Measurements from ENCODE around the gene PFN4.
"Not testable (repeated sequence)": the region's sequence is repeated elsewhere in the genome, so short reads cannot be mapped to it uniquely, and the experiment has no call there.

PFN4 gene, protein sequence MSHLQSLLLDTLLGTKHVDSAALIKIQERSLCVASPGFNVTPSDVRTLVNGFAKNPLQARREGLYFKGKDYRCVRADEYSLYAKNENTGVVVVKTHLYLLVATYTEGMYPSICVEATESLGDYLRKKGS

DNA sequence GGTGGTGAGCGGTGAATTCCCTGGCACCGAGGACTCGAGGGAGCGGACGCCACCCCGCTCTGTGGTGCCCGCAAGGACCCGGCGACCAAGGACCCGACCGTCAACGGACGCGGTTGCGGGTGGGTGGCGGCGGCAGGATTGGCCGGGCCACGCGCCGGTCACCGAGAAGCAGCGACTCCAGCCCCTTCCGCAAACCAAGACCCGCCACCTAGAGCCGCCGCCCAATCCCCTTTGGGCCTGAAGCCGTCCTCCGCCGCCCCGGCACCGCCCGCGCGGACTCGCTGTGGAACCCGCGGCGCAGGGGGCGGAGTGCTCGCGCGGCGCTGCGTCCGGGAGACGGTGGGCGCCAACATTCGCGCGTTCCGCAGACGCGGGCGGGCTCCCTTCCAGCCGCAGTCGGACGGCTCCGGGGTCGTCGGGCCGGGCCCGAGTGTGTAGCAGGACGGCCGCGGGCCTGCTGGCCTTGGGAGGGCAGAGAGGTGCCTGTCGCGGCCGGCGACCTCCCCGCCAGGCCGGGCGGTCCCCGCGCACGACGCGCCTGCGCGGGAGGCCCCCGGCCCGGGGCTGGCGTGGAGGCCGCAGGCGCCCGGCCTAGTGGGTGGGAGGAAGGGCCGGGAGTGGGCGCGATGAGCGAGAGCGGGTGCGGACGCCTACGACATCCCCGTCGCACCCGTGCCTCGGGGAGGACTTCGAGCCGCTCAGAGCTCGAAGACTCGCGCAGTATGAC, at the start of gene PFN4, which contains the start of gene FAM228B:
Gene PFN4 (minus strand): TSS at position 140 of the 727 bp plus-strand sequence. CDS start 799 bp downstream, outside the sequence.
Gene FAM228B (plus strand): TSS at position 275 of the 727 bp plus-strand sequence. CDS start 893 bp downstream, outside the sequence.
- DNase-seq: peak; percentile 92

DNA sequence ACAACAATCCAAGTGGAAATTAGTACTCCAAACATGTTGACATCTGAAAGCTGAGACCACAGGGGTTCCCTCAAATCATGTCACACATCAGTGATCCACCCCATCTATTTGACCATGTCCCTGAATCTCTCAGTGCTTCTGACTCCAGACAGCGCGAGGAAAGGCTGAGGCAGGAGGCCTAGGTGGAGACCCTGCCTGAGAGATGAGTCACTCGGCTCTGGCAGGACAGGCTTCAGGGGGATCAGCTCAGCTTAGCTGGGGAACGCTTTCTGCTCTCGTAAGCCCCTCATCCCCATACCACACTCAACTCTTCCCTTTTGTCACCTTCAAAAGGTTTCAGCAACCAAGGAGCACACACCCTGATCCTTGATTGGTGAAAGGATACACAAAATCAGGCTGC, 45.9 kb upstream of the PFN4 start:
- no peak for DNase-seq

DNA sequence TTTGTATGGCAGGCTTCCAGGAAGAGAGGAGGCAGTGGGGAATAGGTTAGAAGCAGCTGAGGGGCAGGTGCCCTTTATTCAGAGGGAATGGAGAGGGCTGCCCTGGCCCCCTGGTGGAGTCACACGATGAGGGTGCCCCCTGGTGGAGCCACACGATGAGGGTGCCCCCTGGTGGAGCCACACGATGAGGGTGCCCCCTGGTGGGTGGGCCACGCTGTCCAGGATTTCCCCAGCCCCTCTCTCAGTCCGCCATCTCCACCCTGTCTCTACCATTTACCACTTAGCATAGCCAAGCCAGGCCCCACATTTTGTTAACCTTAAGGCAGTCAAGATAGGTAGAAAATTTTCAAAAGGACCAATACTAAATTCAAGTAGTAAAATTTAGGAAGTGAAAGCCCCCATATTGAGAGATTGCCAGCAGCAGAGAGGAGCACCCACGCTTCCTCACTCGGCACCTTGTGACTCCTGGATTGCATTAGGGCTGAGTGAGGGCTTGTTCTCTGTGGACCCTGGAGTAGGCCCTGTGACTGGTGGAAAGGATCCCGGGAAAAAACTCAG, 41.4 kb upstream of the PFN4 start:
- no peak for DNase-seq

DNA sequence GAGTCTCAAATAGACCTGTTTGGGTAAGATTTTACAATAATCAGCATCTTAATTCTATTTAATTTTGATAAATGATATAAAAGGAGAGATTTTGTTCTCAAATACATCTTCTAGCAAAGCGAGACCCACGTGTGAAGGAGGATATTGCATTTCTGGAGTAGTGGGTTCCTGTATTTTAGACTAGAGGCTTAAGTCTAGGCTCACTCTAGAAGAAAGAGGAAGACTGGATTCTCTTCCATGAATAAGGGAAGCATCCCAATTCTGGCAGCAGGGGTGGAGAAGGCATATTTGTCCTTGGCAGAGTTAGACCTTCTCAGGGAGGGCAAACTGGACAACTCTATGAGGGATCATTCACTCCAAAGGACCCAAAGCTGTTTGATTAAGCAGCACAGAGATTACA, 40.5 kb upstream of the PFN4 start:
- no peak for DNase-seq

DNA sequence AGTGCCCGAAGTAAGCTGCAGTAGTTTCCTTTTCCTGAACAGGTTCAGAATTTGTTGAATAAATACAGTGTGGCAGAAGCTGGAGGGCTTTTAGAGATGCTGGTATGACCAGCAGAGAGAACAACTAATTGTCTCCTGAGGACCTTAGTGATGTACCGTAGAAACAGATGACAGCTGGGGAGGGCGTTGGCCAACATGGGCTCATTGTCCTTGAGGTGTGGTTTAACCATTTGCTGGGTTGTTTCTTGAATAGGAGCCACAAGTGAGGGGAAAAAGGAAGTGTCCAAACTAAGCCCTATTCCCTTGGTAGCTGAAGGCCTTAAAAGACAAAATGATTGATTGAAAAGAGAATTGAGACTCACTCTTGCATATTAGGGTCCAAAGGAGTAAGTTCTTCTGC, 40.1 kb upstream of the PFN4 start:
- DNase-seq: no peak

DNA sequence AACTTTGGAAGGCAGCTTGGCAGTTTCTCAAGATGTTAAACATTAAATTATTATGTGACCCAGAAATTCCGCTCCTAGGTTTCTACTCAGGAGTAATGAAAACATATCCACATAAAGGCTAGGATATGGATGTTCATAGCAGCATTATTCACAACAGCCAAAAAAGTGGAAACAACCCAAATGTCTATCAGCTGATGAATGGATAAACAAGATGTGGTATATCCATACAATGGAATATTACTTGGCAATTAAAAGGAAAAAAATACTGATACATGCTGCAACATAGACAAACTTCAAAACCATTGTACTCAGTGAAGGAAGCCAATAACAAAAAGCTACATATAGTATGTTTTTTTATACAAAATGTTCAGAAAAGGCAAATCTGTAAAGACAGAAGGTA, 39.4 kb upstream of the PFN4 start:
- DNase-seq: no peak

DNA sequence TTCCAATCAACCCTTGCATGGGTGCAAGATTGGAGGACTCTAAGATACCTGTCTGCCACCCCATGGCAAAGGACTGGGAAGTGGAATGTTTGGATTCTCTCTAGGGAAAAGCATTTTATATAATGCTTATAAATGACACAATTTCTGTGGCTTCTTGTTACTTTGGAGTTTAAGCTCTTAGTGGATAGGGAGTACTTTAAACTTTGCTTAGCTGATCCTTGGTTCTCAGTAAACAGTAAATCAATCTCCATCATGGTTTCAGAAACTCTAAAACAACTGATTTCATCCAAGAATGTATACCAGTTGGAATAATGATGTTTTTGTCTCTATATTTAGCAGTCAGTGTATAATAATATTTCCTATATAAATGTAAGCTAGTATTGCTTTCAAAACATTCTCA, 37.6 kb upstream of the PFN4 start:
- DNase-seq: no peak

DNA sequence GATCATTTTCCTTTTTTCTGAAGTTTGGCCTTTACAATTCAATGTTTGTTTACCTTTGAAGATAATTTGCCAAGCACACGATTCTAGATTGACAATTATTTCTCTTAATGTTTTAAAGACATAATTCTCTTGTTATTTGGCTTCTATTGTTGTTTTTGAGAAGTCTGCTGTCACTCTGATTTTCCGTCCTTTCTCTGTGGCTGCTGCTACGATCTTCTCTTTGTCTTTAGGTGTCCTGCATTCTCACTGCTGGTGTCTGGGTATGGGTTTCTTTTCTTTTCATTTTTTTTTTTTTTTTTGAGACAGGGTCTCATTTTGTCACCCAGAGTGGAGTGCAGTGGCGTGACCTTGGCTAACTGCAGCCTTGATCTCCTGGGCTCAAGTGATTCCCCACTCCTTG, 36.6 kb upstream of the PFN4 start:
- DNase-seq: no peak

DNA sequence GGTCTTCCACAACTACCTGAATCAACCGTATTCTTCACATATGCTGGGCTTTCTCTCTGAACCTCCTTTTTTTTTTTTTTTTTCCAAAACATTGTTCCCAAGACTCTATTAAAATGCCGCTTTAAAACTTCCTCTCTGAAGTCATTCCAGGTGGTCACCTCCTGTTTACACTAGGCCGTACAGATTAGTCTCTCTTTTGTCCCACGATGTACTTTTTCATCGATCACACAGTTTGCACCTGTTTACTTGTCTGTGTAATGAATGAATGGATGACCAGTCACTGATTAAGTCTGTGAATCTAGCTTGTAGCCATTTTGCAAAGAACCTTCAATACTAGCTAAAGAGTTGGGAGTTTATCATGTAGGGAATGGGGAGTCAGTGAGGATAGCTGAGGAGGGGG, 35.0 kb upstream of the PFN4 start:
- DNase-seq: no peak

DNA sequence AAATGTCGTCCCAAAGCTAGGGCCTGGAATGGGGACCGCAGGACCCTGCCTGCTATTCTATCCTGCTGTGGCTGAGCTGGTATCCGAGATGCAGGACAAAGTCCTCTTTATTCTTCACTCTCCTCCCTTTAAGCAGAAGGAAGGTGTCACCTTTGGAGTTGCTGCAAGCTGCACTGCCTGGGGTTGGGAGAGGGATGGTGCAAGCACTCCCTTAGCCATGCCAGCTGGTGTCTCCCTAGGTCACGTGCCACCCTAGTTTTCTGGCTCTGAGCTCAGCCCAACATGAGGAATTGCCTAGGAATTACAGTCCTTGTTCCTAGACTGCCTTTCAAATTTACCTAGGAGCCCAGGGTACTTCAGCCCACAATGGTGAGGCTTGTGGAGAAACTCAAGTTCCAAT, 30.3 kb upstream of the PFN4 start:
- no peak for DNase-seq

DNA sequence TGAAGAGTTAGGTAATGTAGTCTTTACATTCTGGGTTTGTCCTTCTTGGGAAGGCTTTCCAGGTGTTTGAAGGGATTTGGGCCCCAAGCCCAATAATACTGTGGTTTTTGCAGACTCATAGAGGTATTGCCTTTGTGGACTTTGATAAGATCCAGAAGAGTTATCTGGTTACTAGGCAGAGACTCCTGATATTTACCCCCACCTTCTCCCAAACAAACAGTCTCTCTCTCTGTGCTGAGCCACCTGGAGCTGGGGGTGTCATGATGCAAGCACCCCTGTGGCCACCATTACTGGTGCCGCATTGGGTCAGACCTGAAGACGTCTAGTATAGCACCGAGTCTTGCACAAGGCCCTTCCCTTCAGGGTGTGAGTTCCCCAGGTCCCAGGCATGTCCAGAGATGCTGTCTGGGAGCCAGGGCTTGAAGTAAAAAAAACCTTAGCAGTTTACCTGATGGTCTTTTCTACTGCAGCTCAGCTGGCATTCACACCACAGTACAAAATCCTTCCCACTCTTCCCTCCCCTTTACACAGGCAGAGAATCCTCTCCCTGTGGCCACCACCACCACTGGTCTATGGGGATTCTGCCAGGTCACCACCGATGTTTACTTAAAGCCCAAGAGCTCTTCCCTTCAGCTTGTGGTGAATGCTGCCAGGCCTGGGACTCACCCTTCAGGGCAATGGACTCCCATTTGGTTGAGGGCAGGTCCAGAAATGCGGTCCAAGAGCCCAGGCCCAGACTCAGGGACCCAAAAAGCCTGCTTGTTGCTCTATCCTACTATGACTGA, 29.5 kb upstream of the PFN4 start:
- no peak for DNase-seq

DNA sequence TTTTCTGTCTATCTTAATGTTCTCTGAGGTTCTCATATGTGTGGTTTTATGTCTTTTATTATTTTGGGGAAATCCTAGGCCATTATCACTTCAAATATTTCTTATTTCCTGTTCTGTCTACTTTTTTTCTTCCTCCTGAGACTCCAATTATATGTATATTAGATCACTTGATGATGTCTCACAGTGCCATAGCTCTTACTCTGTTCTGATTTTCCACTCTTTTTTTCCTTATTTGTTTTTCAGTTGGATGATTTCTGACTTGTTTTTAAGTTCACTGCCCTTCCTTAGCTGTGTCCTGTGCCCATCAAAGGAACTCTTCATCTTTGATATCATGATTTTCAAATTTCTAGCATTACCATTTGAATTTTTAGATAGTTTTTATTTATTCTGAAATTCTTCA, 24.2 kb upstream of the PFN4 start:
- DNase-seq: peak; percentile 16

DNA sequence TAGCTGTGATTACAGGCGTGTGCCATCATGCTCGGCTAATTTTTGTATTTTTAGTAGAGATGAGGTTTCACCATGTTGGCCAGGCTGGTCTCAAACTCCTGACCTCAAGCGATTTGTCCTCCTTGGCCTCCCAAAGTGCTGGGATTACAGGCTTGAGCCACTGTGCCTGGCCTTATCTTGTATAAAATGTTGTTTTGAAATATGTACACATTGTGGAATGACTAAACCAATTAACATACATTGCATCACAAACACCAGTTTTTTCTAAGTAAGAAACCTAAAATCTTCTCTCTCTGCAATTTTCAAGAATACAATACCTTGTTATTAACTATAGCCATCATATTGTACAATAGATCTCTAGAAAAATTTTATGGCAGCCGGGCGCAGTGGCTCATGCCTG, 17.2 kb upstream of the PFN4 start:
- not testable (repeated sequence) for DNase-seq

DNA sequence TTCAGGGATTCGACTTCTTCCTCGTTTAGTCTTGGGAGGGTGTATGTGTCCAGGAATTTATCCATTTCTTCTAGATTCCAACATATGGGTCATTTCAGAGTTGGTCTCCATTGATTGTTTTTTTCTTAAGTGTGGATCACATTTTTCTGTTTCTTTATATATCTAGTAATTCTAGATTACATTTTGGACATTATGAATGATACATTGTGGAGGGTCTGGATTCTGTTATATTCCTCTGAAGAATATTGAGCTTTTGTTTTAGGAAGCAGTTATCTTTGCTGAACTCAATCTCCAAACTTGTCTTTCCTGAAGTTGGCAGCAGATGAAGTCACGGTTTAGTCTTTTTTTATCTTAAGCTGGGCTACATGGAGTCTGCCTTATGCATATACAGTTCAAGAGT, 9.4 kb upstream of the PFN4 start:
- no peak for DNase-seq

DNA sequence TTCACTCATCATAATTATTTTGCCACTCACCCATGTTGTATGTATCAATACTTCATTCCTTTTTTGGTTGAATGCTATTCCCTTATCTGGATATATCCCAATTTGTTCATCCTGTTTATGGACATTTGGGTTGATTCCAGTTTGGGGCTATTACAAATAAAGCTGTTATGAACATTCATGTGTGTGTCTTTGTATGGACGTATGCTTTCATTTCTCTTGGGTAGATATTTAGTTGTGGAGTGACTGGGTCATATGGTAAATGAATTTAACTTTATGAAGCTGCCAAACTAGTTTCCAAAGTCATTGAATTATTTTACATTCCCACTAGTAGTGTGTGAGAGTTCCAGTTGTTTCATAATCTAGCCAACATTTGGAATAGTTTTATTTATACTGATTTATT, 2.8 kb upstream of the PFN4 start:
- DNase-seq: no peak

DNA sequence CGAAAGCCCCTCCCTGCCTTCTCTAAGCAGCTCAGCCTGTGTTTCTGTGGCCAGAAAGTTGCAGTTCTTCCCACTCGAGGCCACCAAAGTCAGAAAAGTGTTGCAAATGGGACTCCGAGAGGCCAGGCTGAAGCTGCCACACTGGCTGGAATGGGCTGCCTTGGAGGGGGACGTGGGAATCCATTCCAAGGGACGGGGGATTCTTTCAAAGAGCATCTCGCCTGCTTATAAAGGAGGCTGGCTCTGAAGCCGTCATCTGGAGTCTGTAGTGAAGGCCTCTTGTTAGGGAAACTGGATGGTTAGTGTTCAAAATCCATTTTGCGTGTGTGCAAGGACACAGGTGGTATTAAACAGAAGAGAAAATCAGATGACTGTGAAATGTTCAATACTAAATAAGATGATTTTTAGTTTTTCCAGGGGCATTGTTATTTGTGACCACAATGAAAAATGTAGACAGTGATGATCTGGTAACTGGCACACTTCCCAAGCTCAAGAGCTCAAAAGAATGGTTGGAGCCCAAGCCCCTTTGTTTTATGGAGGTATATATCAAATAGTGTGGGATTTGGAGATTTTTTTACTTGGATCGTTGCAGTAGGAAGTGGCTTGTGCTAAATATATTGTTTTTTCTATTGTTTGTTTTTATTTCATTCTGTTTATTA, 917 bp upstream of the PFN4 start:
- DNase-seq: peak; percentile 91

DNA sequence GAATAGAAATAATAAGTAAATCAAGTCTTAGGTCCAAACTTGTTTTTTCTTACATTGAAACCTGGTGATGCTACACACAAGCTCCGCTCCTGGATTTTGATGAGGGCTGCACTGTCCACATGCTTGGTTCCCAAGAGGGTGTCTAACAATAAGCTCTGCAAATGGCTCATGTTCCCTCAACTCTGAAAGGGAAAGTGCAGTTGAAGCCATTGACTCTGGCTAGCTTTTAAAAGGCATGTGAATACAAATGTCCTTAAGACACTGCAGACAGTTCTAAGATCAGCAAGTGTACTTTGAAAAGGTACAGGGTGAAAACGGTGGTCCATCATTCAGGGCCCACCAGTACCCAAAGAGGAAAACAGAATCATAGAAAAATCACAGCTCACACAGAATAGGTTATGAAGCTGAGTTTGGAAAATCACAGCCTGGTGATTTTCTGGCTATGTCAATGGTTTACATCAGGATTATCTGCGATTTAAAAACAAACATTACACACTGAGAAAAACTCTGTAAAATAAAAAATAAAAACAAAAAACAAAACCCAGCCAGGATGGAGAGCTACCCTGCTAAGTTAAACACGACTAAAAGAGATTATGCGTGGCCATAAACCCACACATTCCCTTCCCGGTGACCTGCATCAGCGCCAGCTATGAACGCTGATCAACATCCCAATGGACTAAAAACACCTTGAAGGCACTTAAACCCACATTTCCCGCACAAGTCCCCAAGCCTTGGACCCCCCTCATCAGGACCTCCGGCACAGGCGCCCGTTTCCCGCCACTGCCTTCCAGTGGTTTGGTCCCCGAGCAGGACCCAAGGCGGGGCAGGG, 554 bp downstream of the PFN4 start:
- no peak for DNase-seq

DNA sequence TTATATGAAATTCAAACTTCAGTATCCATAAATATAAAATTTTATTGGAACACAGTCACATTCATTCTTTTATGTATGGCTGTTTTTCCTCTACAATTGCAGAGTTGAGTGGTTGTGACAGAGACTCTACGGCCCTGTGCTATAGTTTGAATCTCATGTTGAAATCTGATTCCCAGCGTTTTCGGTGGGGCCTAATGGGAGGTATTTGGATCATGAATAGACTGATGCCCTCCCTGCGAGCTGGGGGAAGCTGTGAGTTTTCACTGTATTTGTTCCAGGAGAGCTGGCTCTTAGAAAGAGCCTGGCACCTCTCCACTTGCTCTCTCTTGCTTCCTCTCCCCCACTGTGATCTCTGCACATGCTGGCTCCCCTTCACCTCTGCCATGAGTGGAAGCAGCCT, 1.7 kb downstream of the PFN4 start:
- DNase-seq: peak; percentile 39

DNA sequence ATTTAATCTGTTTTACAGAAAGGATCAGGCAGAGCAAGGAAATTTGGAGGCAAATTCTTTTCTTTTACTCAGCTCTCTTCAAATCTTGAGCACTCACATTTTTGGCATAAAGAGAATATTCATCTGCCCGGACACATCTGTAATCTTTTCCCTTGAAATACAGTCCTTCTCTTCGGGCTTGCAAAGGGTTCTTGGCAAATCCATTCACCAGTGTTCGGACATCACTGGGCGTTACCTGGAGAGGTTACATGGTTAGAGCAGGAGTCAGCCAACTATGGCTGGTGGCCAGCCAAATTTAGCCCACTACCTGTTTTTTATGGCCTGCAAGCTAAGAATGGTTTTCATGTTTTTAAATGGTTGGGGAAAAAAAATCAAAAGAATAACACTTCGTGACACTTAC, 2.1 kb downstream of the PFN4 start:
- DNase-seq: no peak

DNA sequence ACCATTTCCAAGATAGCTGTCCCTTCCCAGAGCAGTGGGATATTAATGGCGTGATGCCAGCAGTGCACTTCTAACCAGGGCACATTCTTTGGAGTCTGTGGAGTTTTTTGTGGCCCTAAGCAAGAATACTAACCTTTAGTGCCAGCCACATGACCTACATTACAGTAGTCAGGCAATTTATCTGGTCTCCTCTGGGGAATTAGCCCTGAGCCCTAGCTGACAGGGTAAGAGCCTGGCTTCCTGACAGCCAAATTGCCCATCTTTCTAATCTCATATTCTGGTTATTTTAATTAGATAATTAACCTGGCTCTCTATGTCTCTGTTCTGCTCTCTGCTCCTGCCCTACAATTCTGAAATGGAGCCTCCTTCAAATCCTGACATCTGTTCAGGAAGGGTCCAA, 5.2 kb downstream of the PFN4 start:
- DNase-seq: no peak

DNA sequence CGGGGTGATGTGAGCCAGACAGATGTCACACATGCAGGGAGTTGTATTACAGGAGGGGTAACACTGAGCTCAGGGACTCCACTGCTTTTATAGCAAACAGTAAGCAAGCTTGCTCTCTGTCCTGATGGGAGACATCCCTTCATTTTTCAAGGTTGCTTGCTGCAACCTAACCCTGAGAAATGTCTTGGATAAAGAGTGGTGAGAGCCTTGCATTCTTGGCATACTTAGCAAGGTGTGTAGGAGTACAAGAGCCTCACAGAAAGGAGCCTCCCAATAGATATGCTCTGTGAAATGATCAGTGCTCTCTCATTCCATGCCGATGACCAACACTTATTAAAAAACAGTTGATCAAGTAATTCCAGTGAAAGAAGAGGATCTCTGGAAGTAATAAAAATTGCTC, 8.1 kb downstream of the PFN4 start:
- no peak for DNase-seq

DNA sequence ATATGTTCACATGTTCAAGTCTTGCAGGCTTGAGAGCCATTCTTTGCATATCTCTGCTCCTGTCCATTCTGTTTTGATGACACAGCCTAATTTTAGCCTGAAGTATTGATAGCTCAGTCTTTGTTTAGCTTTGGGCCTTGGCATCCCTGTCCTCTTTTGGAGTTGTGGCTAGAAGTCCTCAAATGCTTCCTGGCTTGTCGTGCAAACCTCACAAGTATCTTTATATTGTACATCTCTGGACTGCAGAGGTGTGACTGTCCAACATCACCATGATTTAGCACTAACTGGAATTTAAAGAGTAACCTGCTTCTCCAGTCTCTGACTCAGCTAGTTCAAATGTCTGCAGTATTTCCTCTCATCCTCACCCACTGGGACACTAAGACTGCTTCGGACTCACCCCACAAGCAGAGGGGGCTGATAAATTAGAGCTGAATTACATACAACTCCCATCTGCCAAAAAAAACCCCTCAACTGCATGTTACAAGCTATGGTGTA, 11.7 kb downstream of the PFN4 start:
- DNase-seq: no peak
